Type B pancreatic cell (in vitro differentiated cells): ENCODE results near the gene GSK3B. TPM values are rescaled to one million over a fixed set of nuclear protein-coding genes. Genes with fewer than 3 reads are reported as not detected.

Experiments
- DNase-seq: peaks from one replicate; pipeline ENCODE4 v3.0.0; 2021; ENCODE audit warnings: mixed read lengths; ENCODE audit not compliant: unreplicated experiment; ENCODE audit errors: extremely low spot score
- H3K27ac Mint-ChIP-seq: 2 replicates; pipeline ENCODE4 v1.8.0; 2021; ENCODE audit warnings: mild to moderate bottlenecking, mixed read lengths
- H3K27me3 Mint-ChIP-seq: 2 replicates; pipeline ENCODE4 v1.8.0; 2021; ENCODE audit warnings: mixed read lengths
- H3K36me3 Mint-ChIP-seq: 2 replicates; pipeline ENCODE4 v1.8.0; 2021; ENCODE audit warnings: mixed read lengths
- H3K4me1 Mint-ChIP-seq: one replicate; pipeline ENCODE4 v1.8.0; 2021; ENCODE audit warnings: mixed read lengths; ENCODE audit not compliant: unreplicated experiment
- H3K4me3 Mint-ChIP-seq: 2 replicates; pipeline ENCODE4 v1.8.0; 2021; ENCODE audit warnings: mild to moderate bottlenecking, mixed read lengths
- H3K9me3 Mint-ChIP-seq: 2 replicates; pipeline ENCODE4 v1.8.0; 2021; ENCODE audit warnings: mixed read lengths
- CTCF ChIP-seq: fragments of 200-600 bp; sonication (generic); conservative IDR thresholded peaks from 2 replicates; pipeline ENCODE4 v1.5.0; 2021; ENCODE audit warnings: antibody characterized with exemption, mild to moderate bottlenecking
- total RNA-seq: library from RNA; stranded (reverse); gene quantifications from 2 replicates; pipeline ENCODE4 v1.2.1, GENCODE V29; 2021; ENCODE audit warnings: low replicate concordance

GSK3B gene
- total RNA-seq, 1 donor from 2014 or later, result 60.5 TPM

- peaks cover 17% of the 10 kb centered on the region for H3K27me3 Mint-ChIP-seq
- peaks cover 7% of the 10 kb centered on the region for H3K4me1 Mint-ChIP-seq
- no peak overlapping the region for H3K4me3 Mint-ChIP-seq
- H3K9me3 Mint-ChIP-seq, result no peaks in the 10 kb centered on the region
- TF ChIP-seq CTCF, result no peak
- DNase-seq, result no peak
- no peaks in the 10 kb centered on the region for H3K36me3 Mint-ChIP-seq
- H3K27ac Mint-ChIP-seq, result no peak overlapping the region
Observed at GRCh38 chr3:119817583-119818363, 276.5 kb downstream of the GSK3B start.

GRCh38 chr3:119817071-119817470 lies 277.2 kb downstream of the GSK3B start:
- Mint-ChIP-seq H3K27ac (no peak overlapping the region), H3K4me1 (peaks cover 7% of the 10 kb centered on the region), H3K36me3 (no peaks in the 10 kb centered on the region), H3K27me3 (peaks cover 20% of the 10 kb centered on the region), H3K4me3 (no peak overlapping the region), H3K9me3 (no peaks in the 10 kb centered on the region)
- DNase-seq, result no peak
- no peak for TF ChIP-seq CTCF

- Mint-ChIP-seq H3K4me3 (no peak overlapping the region), H3K9me3 (no peaks in the 10 kb centered on the region), H3K27me3 (peaks cover 20% of the 10 kb centered on the region), H3K27ac (no peak overlapping the region), H3K4me1 (peaks cover 7% of the 10 kb centered on the region), H3K36me3 (no peaks in the 10 kb centered on the region)
- DNase-seq, result no peak
- no peak for TF ChIP-seq CTCF
Observed at GRCh38 chr3:119815716-119816115, 278.5 kb downstream of the GSK3B start.

GRCh38 chr3:119812491-119813058 lies 281.7 kb downstream of the GSK3B start:
- Mint-ChIP-seq H3K36me3 (no peaks in the 10 kb centered on the region), H3K27ac (no peak overlapping the region), H3K4me1 (no peaks in the 10 kb centered on the region), H3K4me3 (no peak overlapping the region), H3K27me3 (peaks cover 19% of the 10 kb centered on the region), H3K9me3 (no peaks in the 10 kb centered on the region)
- DNase-seq, result no peak
- TF ChIP-seq CTCF, result no peak

- no peak for DNase-seq
- peaks cover 20% of the 10 kb centered on the region for H3K27me3 Mint-ChIP-seq
- no peak for TF ChIP-seq CTCF
- no peaks in the 10 kb centered on the region for H3K36me3 Mint-ChIP-seq
- H3K4me1 Mint-ChIP-seq, result no peaks in the 10 kb centered on the region
- no peak overlapping the region for H3K27ac Mint-ChIP-seq
- H3K4me3 Mint-ChIP-seq, result no peak overlapping the region
- no peaks in the 10 kb centered on the region for H3K9me3 Mint-ChIP-seq
Observed at GRCh38 chr3:119810018-119810435, 284.2 kb downstream of the GSK3B start.
